HEK293T (cell line): Measurements from ENCODE around the gene SMAP1.

Experiments used
- ARNT ChIP-seq: fragments of 450-650 bp; IDR thresholded peaks from 2 replicates; pipeline ENCODE4 v1.6.1; 2017; ENCODE audit warnings: mild to moderate bottlenecking
- FOXA1 ChIP-seq: fragments of 450-650 bp; IDR thresholded peaks from 2 replicates; pipeline ENCODE4 v1.6.1; 2016; ENCODE audit warnings: mild to moderate bottlenecking
- FOXM1 ChIP-seq: fragments of 450-650 bp; IDR thresholded peaks from 2 replicates; pipeline ENCODE4 v1.6.1; 2017; ENCODE audit warnings: mild to moderate bottlenecking, borderline replicate concordance
- HDGF ChIP-seq: fragments of 450-650 bp; IDR thresholded peaks from 2 replicates; pipeline ENCODE4 v1.6.1; 2017; ENCODE audit warnings: antibody characterized with exemption, borderline replicate concordance
- L3MBTL2 ChIP-seq: fragments of 450-650 bp; conservative IDR thresholded peaks from 2 replicates; pipeline ENCODE4 v1.6.1; 2016; ENCODE audit warnings: mild to moderate bottlenecking
- LEF1 ChIP-seq: fragments of 450-650 bp; IDR thresholded peaks from 2 replicates; pipeline ENCODE4 v1.6.1; 2017; ENCODE audit warnings: mild to moderate bottlenecking, borderline replicate concordance
- PKNOX1 ChIP-seq: fragments of 450-650 bp; IDR thresholded peaks from 2 replicates; pipeline ENCODE4 v1.6.1; 2016
- SP1 ChIP-seq: fragments of 450-650 bp; IDR thresholded peaks from 2 replicates; pipeline ENCODE4 v1.6.1; 2017
- SUZ12 ChIP-seq: fragments of 450-650 bp; IDR thresholded peaks from 2 replicates; pipeline ENCODE4 v1.6.1; 2016; ENCODE audit warnings: mild to moderate bottlenecking

GRCh38 chr6:70725817-70726415, 58.2 kb downstream of the SMAP1 start:
- TF ChIP-seq L3MBTL2 (no peak), PKNOX1 (no peak), SUZ12 (no peak), HDGF (no peak), FOXM1 (no peak), LEF1 (no peak), SP1 (no peak), FOXA1 (no peak), ARNT (no peak)
